ENCODE results near the gene ATP8A2.
"Not testable (repeated sequence)": the region's sequence is repeated elsewhere in the genome, so short reads cannot be mapped to it uniquely, and the experiment has no call there.

GRCh38 chr13:25954080-25954479 lies 582.3 kb downstream of the ATP8A2 start:
- not testable (repeated sequence) for TF ChIP-seq CTCF, POLR2A, EP300 (IDR thresholded peaks at IDR 0.05)
